H54 (cell line): ENCODE results near the gene RPS18.

Experiments
- DNase-seq: peaks from one replicate; pipeline ENCODE4 v3.0.0; 2011; ENCODE audit warnings: low spot score, mixed read lengths; ENCODE audit not compliant: insufficient read length
- FAIRE-seq: peaks from 3 replicates; lab custom pipeline; 2011; peaks lifted over from hg19 to GRCh38; lab: Jason Lieb, UNC
- POLR2A ChIP-seq: IDR thresholded peaks from 2 replicates; pipeline ENCODE4 v1.6.1; 2011; ENCODE audit warnings: low read depth, mild to moderate bottlenecking, low read length

Gene RPS18

GRCh38 chr6:33320315-33321181 lies 48.7 kb downstream of the RPS18 start:
- DNase-seq (peak; percentile 40), FAIRE-seq (no peak)
- TF ChIP-seq POLR2A: no peak

- no peak for TF ChIP-seq POLR2A
- FAIRE-seq (no peak), DNase-seq (no peak)
These were observed 49.4 kb downstream of the RPS18 start for GRCh38 chr6:33321227-33321626.

GRCh38 chr6:33323623-33323948 lies 51.7 kb downstream of the RPS18 start:
- DNase-seq (no peak), FAIRE-seq (no peak)
- TF ChIP-seq POLR2A: no peak

- FAIRE-seq (no peak), DNase-seq (no peak)
- TF ChIP-seq POLR2A: no peak
These were observed 52.2 kb downstream of the RPS18 start for GRCh38 chr6:33324125-33324524.
